Body of pancreas (tissue), 4 donors: Measurements from ENCODE around the gene INTS12.

Experiments
- CTCF ChIP-seq, 7 experiments: fragments of 450-650 bp in 4 of 7; fragments of 200-600 bp in 3 of 7; sonication (generic) in 3 of 7; IDR thresholded peaks; one replicate each; pipeline ENCODE4 v1.5.1; 2016 to 2019; ENCODE audit warnings: antibody characterized with exemption in 7 of 7
- POLR2A ChIP-seq, 3 donors: fragments of 450-650 bp; IDR thresholded peaks; one replicate each; pipeline ENCODE4 v1.6.1; 2016; ENCODE audit warnings: antibody characterized with exemption in 3 of 3, mild to moderate bottlenecking in 2 of 3

GRCh38 chr4:105683038-105683437, 25.5 kb downstream of the INTS12 start:
- TF ChIP-seq POLR2A (IDR thresholded peaks at IDR 0.05) (no peak), CTCF (IDR thresholded peaks at IDR 0.05) (no peak)
